PC-3 (cell line): ENCODE data around the gene METRN.

ENCODE experiments used
- CTCF ChIP-seq: fragments of 300-600 bp; sonication (generic); conservative IDR thresholded peaks from 2 replicates; pipeline ENCODE4 v1.5.1; 2017; ENCODE audit warnings: antibody characterized with exemption, low read depth, mild to moderate bottlenecking, low read length
- EZH2 ChIP-seq: fragments of 300-600 bp; sonication (generic); IDR thresholded peaks from one replicate; pipeline ENCODE4 v1.6.1; 2017; ENCODE audit warnings: antibody characterized with exemption, mild to moderate bottlenecking, low read length; ENCODE audit not compliant: unreplicated experiment

GRCh38 chr16:673399-673991 is 41.4 kb upstream of the METRN start:
- TF ChIP-seq CTCF: no peak
- no peak for TF ChIP-seq EZH2
